ENCODE measurements around the gene PPP1R14C. TPM values are rescaled to one million over a fixed set of nuclear protein-coding genes. Genes with fewer than 3 reads are reported as not detected.

PPP1R14C gene
- total and polyA plus RNA-seq, 2 experiments from 2014 or later, result 2.1 to 5.2 TPM

DNA sequence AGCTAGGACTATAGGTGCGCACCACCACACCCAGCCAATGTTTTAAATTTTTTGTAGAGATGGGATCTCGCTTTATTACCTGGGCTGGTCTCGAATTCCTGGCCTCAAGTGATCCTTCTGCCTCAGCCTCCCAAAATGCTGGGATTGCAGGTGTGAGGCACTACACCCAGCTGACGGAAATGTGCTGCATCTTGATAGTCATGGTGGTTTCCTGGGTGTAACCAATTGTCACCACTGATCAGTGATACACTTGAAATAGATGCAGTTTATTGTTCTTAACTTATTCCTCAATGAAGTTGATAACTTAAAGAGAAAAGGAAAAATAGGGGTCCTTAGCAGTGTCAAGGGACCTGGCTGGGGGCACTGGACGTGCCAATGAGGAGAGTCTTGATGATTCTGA lies 92.4 kb downstream of the PPP1R14C start:
- Histone ChIP-seq H4K20me1 (ENCODE audit: insufficient read depth, poor library complexity, severe bottlenecking) (no peaks in the 10 kb centered on the region), H3K27me3 (no peaks in the 10 kb centered on the region), H3K4me1 (ENCODE audit: insufficient read depth) (no peaks in the 10 kb centered on the region), H3K9me3 (ENCODE audit: low read depth) (no peaks in the 10 kb centered on the region), H3K4me3 (no peak overlapping the region), H3K79me2 (no peaks in the 10 kb centered on the region), H2AFZ (no peak overlapping the region), H3K9me2 (replicated peaks; ENCODE audit: insufficient read depth) (no peaks in the 10 kb centered on the region), H3K4me2 (no peak overlapping the region), H3K36me3 (replicated peaks; ENCODE audit: insufficient read depth, low read depth) (no peaks in the 10 kb centered on the region), H3K27ac (no peak overlapping the region)
- no peak for DNase-seq (ENCODE audit: low spot score)
- TF ChIP-seq, protein P1, sequence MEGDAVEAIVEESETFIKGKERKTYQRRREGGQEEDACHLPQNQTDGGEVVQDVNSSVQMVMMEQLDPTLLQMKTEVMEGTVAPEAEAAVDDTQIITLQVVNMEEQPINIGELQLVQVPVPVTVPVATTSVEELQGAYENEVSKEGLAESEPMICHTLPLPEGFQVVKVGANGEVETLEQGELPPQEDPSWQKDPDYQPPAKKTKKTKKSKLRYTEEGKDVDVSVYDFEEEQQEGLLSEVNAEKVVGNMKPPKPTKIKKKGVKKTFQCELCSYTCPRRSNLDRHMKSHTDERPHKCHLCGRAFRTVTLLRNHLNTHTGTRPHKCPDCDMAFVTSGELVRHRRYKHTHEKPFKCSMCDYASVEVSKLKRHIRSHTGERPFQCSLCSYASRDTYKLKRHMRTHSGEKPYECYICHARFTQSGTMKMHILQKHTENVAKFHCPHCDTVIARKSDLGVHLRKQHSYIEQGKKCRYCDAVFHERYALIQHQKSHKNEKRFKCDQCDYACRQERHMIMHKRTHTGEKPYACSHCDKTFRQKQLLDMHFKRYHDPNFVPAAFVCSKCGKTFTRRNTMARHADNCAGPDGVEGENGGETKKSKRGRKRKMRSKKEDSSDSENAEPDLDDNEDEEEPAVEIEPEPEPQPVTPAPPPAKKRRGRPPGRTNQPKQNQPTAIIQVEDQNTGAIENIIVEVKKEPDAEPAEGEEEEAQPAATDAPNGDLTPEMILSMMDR (IDR thresholded peaks at IDR 0.05; ENCODE audit: poor library complexity), result no peak
- TF ChIP-seq EZH2phosphoT487 (IDR thresholded peaks at IDR 0.05; ENCODE audit: low read depth, severe bottlenecking, unreplicated experiment) (no peak), EZH2 (IDR thresholded peaks at IDR 0.05; ENCODE audit: borderline replicate concordance) (no peak)
- WGBS (ENCODE audit: low lambda C conversion rate, missing lambda C conversion rate), result 92% methylated on average over 5 of the region's 5 CpGs

DNA sequence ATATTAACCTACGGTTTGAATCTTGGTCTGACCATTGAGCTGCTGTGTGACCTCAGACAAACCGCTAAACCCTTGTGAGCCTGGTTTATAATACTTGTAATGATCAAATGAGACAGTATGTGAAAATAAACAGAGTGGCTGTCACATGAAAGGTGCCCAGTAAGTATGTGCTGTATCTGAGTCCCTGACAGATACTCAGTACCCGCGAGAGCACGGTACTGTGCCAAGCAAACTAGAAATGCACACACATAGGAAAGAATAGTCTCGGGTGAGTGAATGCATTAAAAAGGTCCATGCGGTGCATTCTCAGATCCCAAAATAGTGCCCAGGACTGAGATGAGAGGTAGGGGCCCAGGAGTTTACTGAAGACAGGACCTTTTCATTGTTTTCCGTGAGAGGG lies 93.3 kb downstream of the PPP1R14C start:
- WGBS (ENCODE audit: low lambda C conversion rate, missing lambda C conversion rate), result 82% methylated on average over 8 of the region's 8 CpGs
- no peak overlapping the region for H2AFZ ChIP-seq
- H3K36me3 ChIP-seq (replicated peaks; ENCODE audit: insufficient read depth, low read depth), result no peaks in the 10 kb centered on the region
- no peaks in the 10 kb centered on the region for H3K27me3 ChIP-seq
- H4K20me1 ChIP-seq (ENCODE audit: insufficient read depth, poor library complexity, severe bottlenecking), result no peaks in the 10 kb centered on the region
- no peaks in the 10 kb centered on the region for H3K9me2 ChIP-seq (replicated peaks; ENCODE audit: insufficient read depth)
- no peak overlapping the region for H3K4me3 ChIP-seq
- no peak overlapping the region for H3K4me2 ChIP-seq
- H3K9me3 ChIP-seq (ENCODE audit: low read depth), result no peaks in the 10 kb centered on the region
- no peaks in the 10 kb centered on the region for H3K79me2 ChIP-seq
- TF ChIP-seq EZH2phosphoT487 (IDR thresholded peaks at IDR 0.05; ENCODE audit: low read depth, severe bottlenecking, unreplicated experiment) (no peak), EZH2 (IDR thresholded peaks at IDR 0.05; ENCODE audit: borderline replicate concordance) (no peak)
- TF ChIP-seq, protein P1 (IDR thresholded peaks at IDR 0.05; ENCODE audit: poor library complexity), result no peak
- H3K27ac ChIP-seq, result no peak overlapping the region
- no peak for DNase-seq (ENCODE audit: low spot score)
- H3K4me1 ChIP-seq (ENCODE audit: insufficient read depth), result no peaks in the 10 kb centered on the region

DNA sequence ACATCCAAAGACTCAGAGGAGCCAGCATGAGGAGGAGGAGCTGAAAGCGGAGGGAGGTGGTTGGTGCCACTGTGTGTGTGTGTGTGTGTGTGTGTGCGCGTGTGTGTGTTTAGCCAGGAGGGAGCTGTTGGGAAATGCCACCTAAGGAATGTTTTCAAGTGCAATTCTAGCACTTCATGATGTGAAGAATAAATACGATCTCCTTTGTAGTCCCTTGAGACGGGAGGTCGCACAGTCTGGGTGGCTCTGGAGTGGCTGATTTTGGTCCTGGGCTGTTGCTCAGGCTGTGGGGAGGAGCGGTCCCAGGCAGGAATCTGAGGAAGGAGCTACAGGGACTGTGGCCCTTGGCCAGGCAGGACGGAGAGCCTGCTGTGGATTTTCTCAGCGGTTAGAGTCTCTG lies 93.7 kb downstream of the PPP1R14C start:
- TF ChIP-seq, protein P1 (IDR thresholded peaks at IDR 0.05; ENCODE audit: poor library complexity), result no peak
- no peak for TF ChIP-seq EZH2 (IDR thresholded peaks at IDR 0.05; ENCODE audit: borderline replicate concordance)
- Histone ChIP-seq H4K20me1 (ENCODE audit: insufficient read depth, poor library complexity, severe bottlenecking) (no peaks in the 10 kb centered on the region), H3K4me1 (ENCODE audit: insufficient read depth) (no peaks in the 10 kb centered on the region), H2AFZ (no peak overlapping the region), H3K4me3 (no peak overlapping the region), H3K4me2 (no peak overlapping the region), H3K27ac (no peak overlapping the region), H3K79me2 (no peaks in the 10 kb centered on the region), H3K36me3 (replicated peaks; ENCODE audit: insufficient read depth, low read depth) (no peaks in the 10 kb centered on the region), H3K9me2 (replicated peaks; ENCODE audit: insufficient read depth) (no peaks in the 10 kb centered on the region), H3K27me3 (no peaks in the 10 kb centered on the region), H3K9me3 (ENCODE audit: low read depth) (no peaks in the 10 kb centered on the region)
- 71% methylated on average over 9 of the region's 9 CpGs for WGBS (ENCODE audit: low lambda C conversion rate, missing lambda C conversion rate)
- peak; percentile 10 for DNase-seq (ENCODE audit: low spot score)

DNA sequence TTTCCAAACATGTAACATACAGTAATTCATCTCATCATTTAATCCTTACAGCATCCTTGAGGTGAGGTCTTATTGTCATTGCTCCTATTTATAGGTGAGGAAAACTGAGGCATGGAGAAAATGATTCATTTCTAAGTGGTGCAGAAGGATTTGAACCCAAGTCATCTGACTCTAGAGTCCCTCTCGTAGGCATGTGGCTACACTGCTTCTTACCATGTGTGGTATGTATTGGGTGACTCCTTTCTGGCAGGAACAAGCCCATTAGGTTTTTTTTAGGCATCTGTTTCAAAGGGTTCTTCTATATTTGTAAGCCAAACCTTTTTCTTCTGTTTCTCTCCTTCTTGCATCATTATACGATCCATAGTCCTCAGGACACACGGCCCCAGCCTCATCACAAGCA lies 94.8 kb downstream of the PPP1R14C start:
- H3K4me3 ChIP-seq, result no peak overlapping the region
- no peaks in the 10 kb centered on the region for H3K9me3 ChIP-seq (ENCODE audit: low read depth)
- H3K27me3 ChIP-seq, result no peaks in the 10 kb centered on the region
- DNase-seq (ENCODE audit: low spot score), result no peak
- no peaks in the 10 kb centered on the region for H3K9me2 ChIP-seq (replicated peaks; ENCODE audit: insufficient read depth)
- no peaks in the 10 kb centered on the region for H3K4me1 ChIP-seq (ENCODE audit: insufficient read depth)
- no peaks in the 10 kb centered on the region for H3K79me2 ChIP-seq
- no peak overlapping the region for H2AFZ ChIP-seq
- H3K4me2 ChIP-seq, result no peak overlapping the region
- no peak overlapping the region for H3K27ac ChIP-seq
- H4K20me1 ChIP-seq (ENCODE audit: insufficient read depth, poor library complexity, severe bottlenecking), result no peaks in the 10 kb centered on the region
- WGBS (ENCODE audit: low lambda C conversion rate, missing lambda C conversion rate), result 90% methylated on average over 3 of the region's 3 CpGs
- TF ChIP-seq, protein P1 (IDR thresholded peaks at IDR 0.05; ENCODE audit: poor library complexity), result no peak
- TF ChIP-seq EZH2 (IDR thresholded peaks at IDR 0.05; ENCODE audit: borderline replicate concordance) (no peak), EZH2phosphoT487 (IDR thresholded peaks at IDR 0.05; ENCODE audit: low read depth, severe bottlenecking, unreplicated experiment) (no peak)
- H3K36me3 ChIP-seq (replicated peaks; ENCODE audit: insufficient read depth, low read depth), result no peaks in the 10 kb centered on the region
